Activated T-cell treated with anti-CD3 and anti-CD28 coated beads for 24 hours (primary cell): ENCODE data around the gene GPR62.

Experiments used
- DNase-seq: peaks from one replicate; pipeline ENCODE4 v3.0.0-alpha.2; 2020; ENCODE audit warnings: low read depth

The GPR62 gene

GRCh38 chr3:51955893-51956770 lies 951 bp downstream of the GPR62 start:
- DNase-seq = peak; percentile 30

GRCh38 chr3:51957520-51958205 lies 2.5 kb downstream of the GPR62 start:
- no peak for DNase-seq

- no peak for DNase-seq
Observed at GRCh38 chr3:51958603-51959521, 3.7 kb downstream of the GPR62 start.

- no peak for DNase-seq
Observed at GRCh38 chr3:51959651-51960050, 4.5 kb downstream of the GPR62 start.

- DNase-seq = no peak
Observed at GRCh38 chr3:51960386-51960785, 5.2 kb downstream of the GPR62 start.

DNA sequence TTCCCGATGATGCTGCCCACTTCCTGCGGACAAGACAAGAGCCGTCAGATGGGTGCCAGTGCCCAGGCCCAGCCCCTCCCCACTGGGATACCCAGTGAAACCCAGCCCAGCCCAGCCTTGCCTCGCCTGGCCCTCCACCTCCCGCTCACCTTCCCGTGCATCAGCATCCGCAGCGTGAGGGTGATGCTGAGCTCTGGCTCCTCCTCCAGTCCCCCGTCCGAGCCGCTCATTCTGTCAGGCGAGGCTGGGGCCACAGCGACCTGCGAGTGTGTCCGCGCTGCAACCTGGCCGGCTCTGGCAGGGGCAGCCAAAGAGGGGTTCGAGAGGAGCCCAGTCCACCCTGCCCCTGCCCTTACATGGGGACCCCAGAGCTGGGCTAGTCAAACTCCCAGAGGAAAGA lies 5.8 kb downstream of the GPR62 start:
- DNase-seq = no peak

- no peak for DNase-seq
Observed at GRCh38 chr3:51961602-51962569, 6.7 kb downstream of the GPR62 start.

GRCh38 chr3:51962854-51963530 lies 7.8 kb downstream of the GPR62 start:
- no peak for DNase-seq

- DNase-seq = no peak
Observed at GRCh38 chr3:51963951-51964451, 8.8 kb downstream of the GPR62 start.

GRCh38 chr3:51964521-51964920 lies 9.3 kb downstream of the GPR62 start:
- no peak for DNase-seq

GRCh38 chr3:51966016-51966415 lies 10.8 kb downstream of the GPR62 start:
- DNase-seq = no peak

- DNase-seq = no peak
Observed at GRCh38 chr3:51966486-51966885, 11.3 kb downstream of the GPR62 start.

GRCh38 chr3:51966922-51967383 lies 11.8 kb downstream of the GPR62 start:
- no peak for DNase-seq

- DNase-seq = no peak
Observed at GRCh38 chr3:51967384-51968169, 12.4 kb downstream of the GPR62 start, which contains the start of gene PCBP4. Gene PCBP4 (minus strand): TSS chr3:51967454. CDS start chr3:51961240, 6,214 bp downstream.

DNA sequence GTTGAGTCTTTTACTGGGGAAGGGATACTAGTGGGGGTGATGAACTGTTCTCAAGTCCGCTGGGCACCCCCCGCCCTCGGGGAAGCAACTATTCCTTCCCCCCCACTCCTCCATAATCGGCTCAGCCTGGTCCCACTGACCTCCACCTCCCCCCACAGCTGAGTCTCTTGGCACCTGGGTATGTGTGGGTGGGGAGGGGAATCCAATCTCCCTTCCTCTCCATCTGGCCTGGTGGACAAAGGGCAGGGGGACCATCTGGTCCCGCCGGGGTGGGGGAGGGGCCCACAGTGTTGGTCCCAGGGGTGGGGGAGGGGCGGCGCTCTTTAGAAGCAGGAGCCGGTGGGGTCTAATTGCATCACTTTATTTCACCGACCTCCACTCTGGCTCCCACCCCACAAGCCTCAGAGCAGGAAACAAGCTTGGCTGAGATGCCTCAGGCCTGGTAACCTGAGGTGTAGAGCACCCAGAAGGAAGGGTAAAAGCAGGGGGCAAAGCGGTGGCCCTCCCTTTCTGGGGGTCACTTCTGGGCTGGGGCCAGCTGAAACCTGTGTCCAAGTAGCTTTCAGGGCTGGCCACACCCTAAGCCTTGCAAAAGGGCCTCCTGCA lies 13.1 kb downstream of the GPR62 start:
- DNase-seq = no peak

DNA sequence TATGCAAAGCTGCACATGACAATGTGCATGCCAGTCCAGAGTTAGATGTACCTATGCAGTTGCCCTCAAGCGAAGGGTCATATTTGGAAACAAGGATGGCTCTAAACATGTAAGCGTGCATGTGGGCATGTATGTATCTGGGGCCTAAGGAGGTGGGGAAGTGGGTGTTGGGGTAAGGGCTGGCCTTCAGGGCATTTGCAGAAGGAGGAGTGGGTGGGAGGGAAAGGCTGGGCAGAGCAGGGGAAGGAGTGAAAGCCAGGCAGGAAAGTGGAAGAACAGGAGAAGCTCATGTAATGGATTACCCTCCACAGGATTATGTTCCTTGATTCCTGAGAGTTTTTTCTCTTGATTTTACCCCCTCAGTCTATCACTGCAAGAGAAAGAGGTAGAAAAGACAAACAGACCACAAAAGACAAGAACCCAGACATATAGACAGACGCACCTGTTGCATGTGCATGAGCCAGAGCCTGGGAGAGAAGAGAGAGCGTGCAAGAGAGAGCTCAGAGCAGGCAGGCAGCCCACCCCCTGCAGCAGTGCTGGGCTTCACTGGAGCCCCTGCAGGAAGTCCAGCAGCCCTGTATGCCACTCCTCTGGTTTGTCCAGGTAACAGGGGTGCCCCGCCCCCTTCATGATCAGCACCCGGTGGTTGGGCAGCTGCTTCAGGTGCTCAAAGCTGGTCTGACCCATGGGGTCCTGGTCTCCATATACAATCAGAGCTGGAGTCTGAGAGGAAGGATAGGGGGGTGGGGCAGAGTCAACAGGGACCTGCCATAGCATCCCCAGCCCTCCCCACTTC lies 13.9 kb downstream of the GPR62 start:
- DNase-seq = no peak

GRCh38 chr3:51969841-51970240 lies 14.7 kb downstream of the GPR62 start:
- no peak for DNase-seq
